Natural killer cell (primary cell): ENCODE results near the gene TRUB2. TPM values are rescaled to one million over a fixed set of nuclear protein-coding genes. Genes with fewer than 3 reads are reported as not detected.
"Not testable (repeated sequence)": the region's sequence is repeated elsewhere in the genome, so short reads cannot be mapped to it uniquely, and the experiment has no call there.

Experiments used
- ATAC-seq, 3 donors: fragments of 150-1000 bp in 2 of 3; fragments of 200-7000 bp in 1 of 3; cut with Tn5 transposase; 1 replicate in 1 of 3; 2 replicates in 2 of 3; pipeline ENCODE4 v1.10.0; 2021; ENCODE audit warnings: mild to moderate bottlenecking in 2 of 3, moderate library complexity in 2 of 3
- DNase-seq, 2 donors: peaks; one replicate each; pipeline versions ENCODE4 v3.0.0 to v3.0.0-alpha.2; 2013 to 2021; ENCODE audit warnings: mixed read lengths in 1 of 2
- H3K27ac ChIP-seq: one replicate; pipeline ENCODE4 v1.5.1; 2013; ENCODE audit warnings: mild to moderate bottlenecking, low read length
- H3K27me3 ChIP-seq: one replicate; pipeline ENCODE4 v1.6.1; 2013; ENCODE audit warnings: low read length; ENCODE audit not compliant: control insufficient read depth, insufficient read depth
- H3K36me3 ChIP-seq: one replicate; pipeline ENCODE4 v1.6.1; 2013; ENCODE audit warnings: low read length; ENCODE audit not compliant: control insufficient read depth, insufficient read depth
- H3K4me1 ChIP-seq: one replicate; pipeline ENCODE4 v1.6.1; 2013; ENCODE audit warnings: low read length; ENCODE audit not compliant: control insufficient read depth, insufficient read depth
- H3K4me3 ChIP-seq: one replicate; pipeline ENCODE4 v1.5.1; 2013; ENCODE audit warnings: low read length
- H3K9me3 ChIP-seq: one replicate; pipeline ENCODE4 v1.6.1; 2013; ENCODE audit warnings: low read length; ENCODE audit not compliant: control insufficient read depth, insufficient read depth
- H3K27ac Mint-ChIP-seq, 2 donors: one replicate each; pipeline ENCODE4 v1.8.0; 2022; ENCODE audit warnings: mild to moderate bottlenecking in 2 of 2, mixed read lengths in 2 of 2, moderate library complexity in 1 of 2
- H3K27me3 Mint-ChIP-seq, 2 donors: one replicate each; pipeline ENCODE4 v1.8.0; 2022; ENCODE audit warnings: low read depth in 2 of 2, mixed read lengths in 2 of 2
- H3K36me3 Mint-ChIP-seq: one replicate; pipeline ENCODE4 v1.8.0; 2022; ENCODE audit warnings: mixed read lengths
- H3K4me1 Mint-ChIP-seq, 2 donors: one replicate each; pipeline ENCODE4 v1.8.0; 2022; ENCODE audit warnings: mixed read lengths in 2 of 2
- H3K4me3 Mint-ChIP-seq: one replicate; pipeline ENCODE4 v1.8.0; 2022; ENCODE audit warnings: mild to moderate bottlenecking, moderate library complexity, mixed read lengths
- H3K9me3 Mint-ChIP-seq, 2 donors: one replicate each; pipeline ENCODE4 v1.8.0; 2022; ENCODE audit warnings: mixed read lengths in 2 of 2
- CTCF ChIP-seq: fragments of 200-600 bp; IDR thresholded peaks from one replicate; pipeline ENCODE4 v1.8.0; 2022; ENCODE audit warnings: antibody characterized with exemption
- WGBS: methylation state at CpG from one replicate; pipeline ENCODE4 v1.1.7; 2013; ENCODE audit warnings: missing lambda C conversion rate; ENCODE audit not compliant: insufficient coverage; 5-methylcytosine and 5-hydroxymethylcytosine counted together
- intact Hi-C: fragments of 100-400 bp; cut with micrococcal nuclease; formaldehyde crosslinking; loops from one replicate; pipeline ENCODE4 v1.14.2; 2022
- total RNA-seq, 4 donors: library from RNA; stranded (reverse); fragments of 120-200 nt in 1 of 4; gene quantifications; one replicate each; pipeline versions ENCODE4 v1.2.3 to v1.2.4, GENCODE V29; 2013 to 2022

The TRUB2 gene
- total RNA-seq, 3 donors from 2014 or later (not counting 1 experiment from before 2014, with no cell fraction given): 8.8 to 12.0 (median 11.3) TPM

- no peaks in the 10 kb centered on the region for H3K27me3 ChIP-seq
- no peak overlapping the region for H3K4me3 ChIP-seq
- Mint-ChIP-seq H3K4me1 (peaks cover 15 to 20% of the 10 kb centered on the region in 2 donors), H3K36me3 (no peaks in the 10 kb centered on the region), H3K27me3 (peaks cover 0 to 2% of the 10 kb centered on the region in 2 donors), H3K27ac (no peak overlapping the region), H3K4me3 (no peak overlapping the region), H3K9me3 (no peaks in the 10 kb centered on the region)
- TF ChIP-seq CTCF: no peak
- no peak overlapping the region for H3K27ac ChIP-seq
- H3K4me1 ChIP-seq: peaks cover 14% of the 10 kb centered on the region
- intact Hi-C loops: no loop called here
- ATAC-seq: no peak
- no peaks in the 10 kb centered on the region for H3K9me3 ChIP-seq
- DNase-seq: no peak
- H3K36me3 ChIP-seq: no peaks in the 10 kb centered on the region
- 89% methylated on average over 5 of the region's 5 CpGs for WGBS
Observed at GRCh38 chr9:128280084-128280622, 42.1 kb downstream of the TRUB2 start.

GRCh38 chr9:128279088-128280073 lies 42.9 kb downstream of the TRUB2 start:
- H3K36me3 Mint-ChIP-seq, DNase-seq, H3K27me3 Mint-ChIP-seq, H3K4me3 Mint-ChIP-seq, H3K9me3 Mint-ChIP-seq, H3K9me3 ChIP-seq, H3K27ac ChIP-seq, ATAC-seq, H3K4me3 ChIP-seq, H3K36me3 ChIP-seq, H3K27me3 ChIP-seq: not testable (repeated sequence)
- peak overlapping the region in 1 of 2 donors; percentile 29 for H3K27ac Mint-ChIP-seq
- 81% methylated on average over 21 of the region's 22 CpGs for WGBS
- peaks cover 21 to 27% of the 10 kb centered on the region in 2 donors for H3K4me1 Mint-ChIP-seq
- intact Hi-C loops: loop anchor here (5.0 kb wide), 1 partner anchor 43 kb away; the partner anchor contains the start of genes COQ4 and TRUB2
- H3K4me1 ChIP-seq: peaks cover 20% of the 10 kb centered on the region

GRCh38 chr9:128276574-128277270 lies 45.5 kb downstream of the TRUB2 start:
- peaks cover 23% of the 10 kb centered on the region for H3K4me1 ChIP-seq
- H3K27me3 ChIP-seq: no peaks in the 10 kb centered on the region
- Mint-ChIP-seq H3K36me3 (no peaks in the 10 kb centered on the region), H3K9me3 (no peaks in the 10 kb centered on the region), H3K4me3 (peak overlapping the region; percentile 92), H3K4me1 (peaks cover 21 to 33% of the 10 kb centered on the region in 2 donors), H3K27me3 (peaks cover 0 to 2% of the 10 kb centered on the region in 2 donors), H3K27ac (peak overlapping the region; percentile 91 to 99)
- ATAC-seq (no peak), DNase-seq (peak in 1 of 2 donors; percentile 17)
- H3K4me3 ChIP-seq: peak overlapping the region; percentile 71
- intact Hi-C loops: loop anchor here (5.0 kb wide), 1 partner anchor 46 kb away; the partner anchor contains the start of genes COQ4 and TRUB2
- no peaks in the 10 kb centered on the region for H3K9me3 ChIP-seq
- H3K27ac ChIP-seq: peak overlapping the region; percentile 80
- WGBS: 24% methylated on average over 23 of the region's 23 CpGs
- no peak for TF ChIP-seq CTCF
- peaks cover 9% of the 10 kb centered on the region for H3K36me3 ChIP-seq
